Trophoblast cell (in vitro differentiated cells and primary cell): ENCODE results near the gene MTERF4.

Source experiments
- DNase-seq, 2 donors: peaks; one replicate each; pipeline ENCODE4 v3.0.0-alpha.2; 2016
- H2AFZ ChIP-seq: 2 replicates; pipeline ENCODE4 v1.6.1; 2013; ENCODE audit warnings: low read length, moderate library complexity, mild to moderate bottlenecking; ENCODE audit not compliant: insufficient read depth, poor library complexity
- H2AK5ac ChIP-seq: 2 replicates; pipeline ENCODE4 v1.6.1; 2013; ENCODE audit warnings: mild to moderate bottlenecking, low read length
- H2BK120ac ChIP-seq: 2 replicates; pipeline ENCODE4 v1.6.1; 2013; ENCODE audit warnings: low read length, mild to moderate bottlenecking, moderate library complexity; ENCODE audit not compliant: insufficient read depth, poor library complexity
- H2BK12ac ChIP-seq: 2 replicates; pipeline ENCODE4 v1.6.1; 2013; ENCODE audit warnings: mild to moderate bottlenecking, low read length, moderate library complexity
- H2BK5ac ChIP-seq: 2 replicates; pipeline ENCODE4 v1.6.1; 2013; ENCODE audit warnings: low read length, low read depth, moderate library complexity, mild to moderate bottlenecking; ENCODE audit not compliant: poor library complexity
- H3K14ac ChIP-seq: 2 replicates; pipeline ENCODE4 v1.6.1; 2013; ENCODE audit warnings: mild to moderate bottlenecking, low read length
- H3K18ac ChIP-seq: 2 replicates; pipeline ENCODE4 v1.6.1; 2013; ENCODE audit warnings: mild to moderate bottlenecking, low read length
- H3K23ac ChIP-seq: 2 replicates; pipeline ENCODE4 v1.6.1; 2013; ENCODE audit warnings: low read length
- H3K27ac ChIP-seq: 2 replicates; pipeline ENCODE4 v1.5.1; 2013; ENCODE audit warnings: low read depth, mild to moderate bottlenecking, inconsistent platforms, low read length, moderate library complexity
- H3K27me3 ChIP-seq: 2 replicates; pipeline ENCODE4 v1.6.1; 2013; ENCODE audit warnings: inconsistent platforms, mild to moderate bottlenecking, low read length, moderate library complexity; ENCODE audit not compliant: insufficient read depth
- H3K36me3 ChIP-seq, 2 experiments: 1 replicate in 1 of 2; 2 replicates in 1 of 2; pipeline ENCODE4 v1.6.1; 2013; ENCODE audit warnings: low read length in 2 of 2, mild to moderate bottlenecking in 2 of 2, moderate library complexity in 1 of 2; ENCODE audit not compliant: insufficient read depth in 2 of 2, control insufficient read depth in 1 of 2
- H3K4ac ChIP-seq: 2 replicates; pipeline ENCODE4 v1.6.1; 2013; ENCODE audit warnings: low read depth, mild to moderate bottlenecking, low read length, moderate library complexity
- H3K4me1 ChIP-seq, 2 experiments: 1 replicate in 1 of 2; 2 replicates in 1 of 2; pipeline ENCODE4 v1.6.1; 2013; ENCODE audit warnings: low read length in 2 of 2, mild to moderate bottlenecking in 2 of 2, moderate library complexity in 1 of 2; ENCODE audit not compliant: insufficient read depth in 2 of 2, control insufficient read depth in 1 of 2
- H3K4me2 ChIP-seq: 2 replicates; pipeline ENCODE4 v1.6.1; 2013; ENCODE audit warnings: inconsistent platforms, mild to moderate bottlenecking, low read length, moderate library complexity
- H3K4me3 ChIP-seq: 2 replicates; pipeline ENCODE4 v1.5.1; 2013; ENCODE audit warnings: mild to moderate bottlenecking, low read depth, low read length, inconsistent platforms
- H3K79me1 ChIP-seq: one replicate; pipeline ENCODE4 v1.6.1; 2013; ENCODE audit warnings: low read length
- H3K79me2 ChIP-seq: 2 replicates; pipeline ENCODE4 v1.6.1; 2013; ENCODE audit warnings: low read length, mild to moderate bottlenecking; ENCODE audit not compliant: control insufficient read depth, insufficient read depth, poor library complexity
- H3K9ac ChIP-seq: 2 replicates; pipeline ENCODE4 v1.6.1; 2013; ENCODE audit warnings: mild to moderate bottlenecking, low read length
- H3K9me3 ChIP-seq: 2 replicates; pipeline ENCODE4 v1.6.1; 2013; ENCODE audit warnings: low read depth, mild to moderate bottlenecking, control low read depth, inconsistent platforms, low read length; ENCODE audit not compliant: insufficient read depth
- H4K12ac ChIP-seq: 2 replicates; pipeline ENCODE4 v1.6.1; 2013; ENCODE audit warnings: low read depth, mild to moderate bottlenecking, low read length, moderate library complexity
- H4K8ac ChIP-seq: 2 replicates; pipeline ENCODE4 v1.6.1; 2013; ENCODE audit warnings: low read depth, mild to moderate bottlenecking, low read length, moderate library complexity
- H4K91ac ChIP-seq: one replicate; pipeline ENCODE4 v1.6.1; 2013; ENCODE audit warnings: low read depth, mild to moderate bottlenecking, low read length, moderate library complexity
- WGBS: extraction: QIAGEN DNeasy Blood & Tissue Kit; methylation state at CpG from one replicate; pipeline ENCODE4 v1.1.7; 2013; ENCODE audit warnings: missing lambda C conversion rate; ENCODE audit not compliant: insufficient read length, insufficient coverage; ENCODE audit errors: extremely low coverage; 5-methylcytosine and 5-hydroxymethylcytosine counted together

The MTERF4 gene

GRCh38 chr2:241146286-241146685 lies 44.2 kb upstream of the MTERF4 start:
- Histone ChIP-seq H3K79me2 (peaks cover 5% of the 10 kb centered on the region), H3K27ac (no peak overlapping the region), H3K4me3 (no peak overlapping the region), H2AFZ (no peak overlapping the region), H2AK5ac (no peak overlapping the region), H4K91ac (no peak overlapping the region), H3K4me2 (no peak overlapping the region), H3K14ac (no peak overlapping the region), H4K12ac (no peak overlapping the region), H3K9ac (no peak overlapping the region), H3K9me3 (no peaks in the 10 kb centered on the region), H3K27me3 (no peaks in the 10 kb centered on the region), H4K8ac (no peak overlapping the region), H2BK5ac (no peak overlapping the region), H2BK12ac (no peak overlapping the region), H3K79me1 (peaks cover 7% of the 10 kb centered on the region), H3K18ac (no peak overlapping the region), H3K23ac (no peak overlapping the region), H2BK120ac (no peak overlapping the region), H3K4ac (no peak overlapping the region), H3K4me1 (peaks cover 5 to 8% of the 10 kb centered on the region in 2 experiments), H3K36me3 (peaks cover 0 to 5% of the 10 kb centered on the region in 2 experiments)
- no peak for DNase-seq
- no CpG with 5 or more reads among the region's 4 CpGs for WGBS

- Histone ChIP-seq H4K12ac (no peak overlapping the region), H3K27ac (no peak overlapping the region), H4K8ac (no peak overlapping the region), H2BK12ac (no peak overlapping the region), H4K91ac (no peak overlapping the region), H2BK5ac (no peak overlapping the region), H3K36me3 (peaks cover 10 to 17% of the 10 kb centered on the region in 2 experiments), H3K4ac (no peak overlapping the region), H2AFZ (no peak overlapping the region), H3K4me3 (no peak overlapping the region), H3K14ac (no peak overlapping the region), H3K23ac (no peak overlapping the region), H3K79me1 (no peaks in the 10 kb centered on the region), H3K27me3 (no peaks in the 10 kb centered on the region), H3K4me1 (no peaks in the 10 kb centered on the region), H3K4me2 (no peak overlapping the region), H3K18ac (no peak overlapping the region), H2BK120ac (no peak overlapping the region), H2AK5ac (no peak overlapping the region), H3K9me3 (no peaks in the 10 kb centered on the region), H3K79me2 (no peaks in the 10 kb centered on the region), H3K9ac (no peak overlapping the region)
- no CpG with 5 or more reads among the region's 9 CpGs for WGBS
- DNase-seq: no peak
These were observed 40.5 kb upstream of the MTERF4 start for GRCh38 chr2:241142593-241142992.

GRCh38 chr2:241142063-241142462 lies 40.0 kb upstream of the MTERF4 start:
- no peak overlapping the region for H2BK120ac ChIP-seq
- no peak overlapping the region for H3K4me3 ChIP-seq
- no peak overlapping the region for H4K91ac ChIP-seq
- no peak overlapping the region for H4K12ac ChIP-seq
- H3K27me3 ChIP-seq: no peaks in the 10 kb centered on the region
- H3K4me2 ChIP-seq: no peak overlapping the region
- no peak overlapping the region for H3K14ac ChIP-seq
- H3K9ac ChIP-seq: no peak overlapping the region
- no peak overlapping the region for H3K27ac ChIP-seq
- no peak for DNase-seq
- H2BK12ac ChIP-seq: no peak overlapping the region
- no peaks in the 10 kb centered on the region for H3K4me1 ChIP-seq
- no peaks in the 10 kb centered on the region for H3K79me1 ChIP-seq
- no peak overlapping the region for H2BK5ac ChIP-seq
- H3K4ac ChIP-seq: no peak overlapping the region
- H2AFZ ChIP-seq: no peak overlapping the region
- H4K8ac ChIP-seq: no peak overlapping the region
- no peak overlapping the region for H3K18ac ChIP-seq
- H3K9me3 ChIP-seq: no peaks in the 10 kb centered on the region
- H3K23ac ChIP-seq: no peak overlapping the region
- no peak overlapping the region for H2AK5ac ChIP-seq
- H3K36me3 ChIP-seq: peaks cover 13 to 21% of the 10 kb centered on the region in 2 experiments
- no peaks in the 10 kb centered on the region for H3K79me2 ChIP-seq
- WGBS: no CpG with 5 or more reads among the region's 6 CpGs

DNA sequence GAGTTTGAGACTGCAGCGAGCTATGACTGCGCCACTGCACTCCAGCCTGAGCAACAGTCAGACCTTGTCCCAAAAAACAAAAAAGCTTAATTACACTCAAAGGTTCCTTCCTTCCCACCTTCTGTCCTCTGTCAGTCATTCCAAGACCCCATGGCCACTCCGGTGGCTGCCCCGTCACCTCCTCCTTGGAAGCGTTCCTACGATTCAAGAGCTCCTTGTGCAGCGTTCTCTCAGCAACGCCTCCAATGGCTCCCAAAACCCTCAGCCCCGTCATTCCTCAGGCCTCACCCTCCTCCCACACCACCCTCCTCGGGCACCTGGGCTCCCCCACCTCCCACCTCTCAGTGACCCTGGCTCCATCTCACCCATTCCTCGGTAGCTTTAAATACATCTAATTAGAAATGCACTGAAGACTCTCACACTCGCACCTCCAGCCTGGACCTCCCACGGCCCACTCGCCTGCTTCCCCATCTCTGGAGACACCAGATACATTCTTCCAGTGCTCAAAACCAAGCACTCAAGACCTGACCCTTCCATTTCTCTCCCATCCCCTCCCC lies 39.2 kb upstream of the MTERF4 start:
- Histone ChIP-seq H4K91ac (no peak overlapping the region), H2AFZ (no peak overlapping the region), H3K9ac (no peak overlapping the region), H3K79me1 (no peaks in the 10 kb centered on the region), H3K4me2 (no peak overlapping the region), H2BK120ac (no peak overlapping the region), H2BK5ac (no peak overlapping the region), H3K36me3 (peaks cover 20 to 28% of the 10 kb centered on the region in 2 experiments), H3K23ac (no peak overlapping the region), H2BK12ac (no peak overlapping the region), H3K9me3 (no peaks in the 10 kb centered on the region), H3K4me1 (no peaks in the 10 kb centered on the region), H4K12ac (no peak overlapping the region), H2AK5ac (no peak overlapping the region), H3K27ac (no peak overlapping the region), H3K79me2 (no peaks in the 10 kb centered on the region), H3K14ac (no peak overlapping the region), H3K27me3 (no peaks in the 10 kb centered on the region), H3K4me3 (no peak overlapping the region), H3K18ac (no peak overlapping the region), H4K8ac (no peak overlapping the region), H3K4ac (no peak overlapping the region)
- no CpG with 5 or more reads among the region's 14 CpGs for WGBS
- DNase-seq: no peak
